ENCODE measurements around the gene TENT4A. TPM values are rescaled to one million over a fixed set of nuclear protein-coding genes. Genes with fewer than 3 reads are reported as not detected.

TENT4A gene
- total RNA-seq, 2 experiments from 2014 or later, result 29.2 to 33.3 TPM

- Mint-ChIP-seq H3K36me3 (ENCODE audit: low read depth) (peaks cover 17% of the 10 kb centered on the region), H3K4me1 (peaks cover 18% of the 10 kb centered on the region), H3K4me3 (peak overlapping the region; percentile 78), H3K27me3 (no peaks in the 10 kb centered on the region), H3K9me3 (ENCODE audit: low read depth) (no peaks in the 10 kb centered on the region), H3K27ac (peak overlapping the region; percentile 95)
- intact Hi-C loops (cut with DNase I, micrococcal nuclease), result loop anchor here (2.0 to 10.0 kb wide), 5 partner anchors 1153 to 1743 kb away; partner anchors contain the start of genes FASTKD3 (in 2 of the 2), MTRR (in 2 of the 2) and ICE1 (in 1 of the 2)
- ChIA-PET CTCF (interaction anchor here (0.6 to 1.1 kb wide), 4 partner anchors 9 to 79 kb away, joined by 3 to 4 read pairs (median 3); partner anchors contain the start of gene NSUN2), POLR2A (no interaction called here)
- ATAC-seq, result no peak
- no peak for DNase-seq
Observed at GRCh38 chr5:6711409-6712141, 1.7 kb upstream of the TENT4A start.

DNA sequence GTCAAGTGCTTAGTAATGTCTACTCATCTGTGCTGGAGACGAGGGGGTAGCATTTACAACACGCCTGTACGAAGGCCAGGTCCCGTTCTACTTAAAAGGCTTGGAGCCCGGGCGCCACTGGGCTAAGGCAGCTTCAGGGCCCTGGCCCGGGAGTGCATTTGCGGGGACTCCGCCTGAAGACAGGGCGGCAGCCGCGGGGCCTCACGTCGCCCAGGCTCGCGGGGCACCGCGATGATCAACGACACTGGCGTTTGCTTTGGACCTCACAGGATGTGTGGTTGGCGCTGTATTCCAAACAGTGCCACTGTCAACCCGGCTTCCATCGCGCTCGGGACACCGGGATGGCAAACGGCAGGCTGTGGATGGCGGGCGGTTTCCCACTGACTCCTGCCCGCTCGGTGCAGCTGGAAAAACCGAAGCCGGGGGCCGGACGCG, 1.1 kb upstream of the TENT4A start:
- Mint-ChIP-seq H3K9me3 (ENCODE audit: low read depth) (no peaks in the 10 kb centered on the region), H3K4me3 (peak overlapping the region; percentile 78), H3K36me3 (ENCODE audit: low read depth) (peaks cover 20% of the 10 kb centered on the region), H3K27ac (peak overlapping the region; percentile 95), H3K4me1 (peaks cover 24% of the 10 kb centered on the region), H3K27me3 (no peaks in the 10 kb centered on the region)
- intact Hi-C loops (cut with DNase I, micrococcal nuclease), result loop anchor here (2.0 to 10.0 kb wide), 5 partner anchors 1153 to 1743 kb away; partner anchors contain the start of genes FASTKD3 (in 2 of the 2), MTRR (in 2 of the 2) and ICE1 (in 1 of the 2)
- peak; percentile 72 for DNase-seq
- peak; percentile 11 for ATAC-seq
- ChIA-PET CTCF (interaction anchor here (0.8 to 1.1 kb wide), 2 partner anchors 16 to 80 kb away, joined by 3 read pairs; partner anchors contain the start of gene NSUN2), POLR2A (no interaction called here)

- peaks cover 20% of the 10 kb centered on the region for H3K36me3 Mint-ChIP-seq (ENCODE audit: low read depth)
- H3K4me1 Mint-ChIP-seq, result peaks cover 30% of the 10 kb centered on the region
- ChIA-PET POLR2A (interaction anchor here (0.6 to 1.0 kb wide), 2 partner anchors 17 to 80 kb away, joined by 3 to 4 read pairs; partner anchors contain the start of gene SRD5A1), CTCF (interaction anchor here (0.6 to 1.1 kb wide), 2 partner anchors 39 to 80 kb away, joined by 3 read pairs; partner anchors contain the start of gene NSUN2)
- H3K27me3 Mint-ChIP-seq, result no peaks in the 10 kb centered on the region
- H3K4me3 Mint-ChIP-seq, result peak overlapping the region; percentile 78
- ATAC-seq (peak; percentile 84), DNase-seq (peak; percentile 98)
- H3K27ac Mint-ChIP-seq, result peak overlapping the region; percentile 95
- intact Hi-C loops (cut with DNase I, micrococcal nuclease), result loop anchor here (1.0 to 10.0 kb wide), 10 partner anchors 25 to 1742 kb away; partner anchors contain the start of genes FASTKD3 (in 2 of the 2), ICE1 (in 2 of the 2), MED10 (in 2 of the 2) and MTRR (in 2 of the 2)
- H3K9me3 Mint-ChIP-seq (ENCODE audit: low read depth), result no peaks in the 10 kb centered on the region
Observed at GRCh38 chr5:6712577-6713273, 507 bp upstream of the TENT4A start.

GRCh38 chr5:6714226-6715041, 1.2 kb downstream of the TENT4A start:
- Mint-ChIP-seq H3K27ac (peak overlapping the region; percentile 85), H3K27me3 (no peaks in the 10 kb centered on the region), H3K36me3 (ENCODE audit: low read depth) (peaks cover 31% of the 10 kb centered on the region), H3K4me3 (peak overlapping the region; percentile 84), H3K9me3 (ENCODE audit: low read depth) (no peaks in the 10 kb centered on the region), H3K4me1 (peaks cover 43% of the 10 kb centered on the region)
- ATAC-seq (no peak), DNase-seq (peak; percentile 57)
- POLR2A ChIA-PET, result no interaction called here
- CTCF ChIA-PET, result no interaction called here
- intact Hi-C loops (cut with DNase I, micrococcal nuclease), result loop anchor here (5.0 to 10.0 kb wide), 4 partner anchors 1150 to 1740 kb away; partner anchors contain the start of genes FASTKD3 (in 2 of the 2), MTRR (in 2 of the 2) and ICE1 (in 1 of the 2)

DNA sequence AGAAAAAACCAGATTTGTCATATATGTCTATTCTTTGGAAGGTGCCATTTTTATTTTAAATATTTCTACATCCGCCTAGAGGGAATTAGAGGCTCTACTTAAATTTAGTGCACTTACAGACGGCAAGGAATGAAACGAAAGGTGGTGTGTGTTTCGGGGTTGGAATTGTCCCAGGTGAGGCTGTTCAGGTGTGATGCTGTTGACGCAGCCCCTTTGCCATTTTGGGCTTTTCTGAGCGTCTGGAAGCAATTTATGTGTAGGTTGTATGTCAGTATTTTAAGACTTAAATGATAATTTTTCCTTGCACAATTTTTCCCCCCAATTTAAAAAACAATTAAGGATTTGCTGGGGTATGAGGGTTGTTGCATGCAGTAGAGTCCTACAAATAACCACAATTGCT, 2.0 kb downstream of the TENT4A start:
- intact Hi-C loops (cut with DNase I, micrococcal nuclease), result loop anchor here (10.0 kb wide), 2 partner anchors 1150 to 1740 kb away; partner anchors contain the start of genes FASTKD3 (in 1 of the 2) and MTRR (in 1 of the 2)
- Mint-ChIP-seq H3K4me3 (peak overlapping the region; percentile 84), H3K27ac (peak overlapping the region; percentile 55), H3K36me3 (ENCODE audit: low read depth) (peaks cover 31% of the 10 kb centered on the region), H3K4me1 (peaks cover 51% of the 10 kb centered on the region), H3K9me3 (ENCODE audit: low read depth) (no peaks in the 10 kb centered on the region), H3K27me3 (no peaks in the 10 kb centered on the region)
- ATAC-seq (no peak), DNase-seq (no peak)
- POLR2A ChIA-PET, result no interaction called here
- CTCF ChIA-PET, result no interaction called here

DNA sequence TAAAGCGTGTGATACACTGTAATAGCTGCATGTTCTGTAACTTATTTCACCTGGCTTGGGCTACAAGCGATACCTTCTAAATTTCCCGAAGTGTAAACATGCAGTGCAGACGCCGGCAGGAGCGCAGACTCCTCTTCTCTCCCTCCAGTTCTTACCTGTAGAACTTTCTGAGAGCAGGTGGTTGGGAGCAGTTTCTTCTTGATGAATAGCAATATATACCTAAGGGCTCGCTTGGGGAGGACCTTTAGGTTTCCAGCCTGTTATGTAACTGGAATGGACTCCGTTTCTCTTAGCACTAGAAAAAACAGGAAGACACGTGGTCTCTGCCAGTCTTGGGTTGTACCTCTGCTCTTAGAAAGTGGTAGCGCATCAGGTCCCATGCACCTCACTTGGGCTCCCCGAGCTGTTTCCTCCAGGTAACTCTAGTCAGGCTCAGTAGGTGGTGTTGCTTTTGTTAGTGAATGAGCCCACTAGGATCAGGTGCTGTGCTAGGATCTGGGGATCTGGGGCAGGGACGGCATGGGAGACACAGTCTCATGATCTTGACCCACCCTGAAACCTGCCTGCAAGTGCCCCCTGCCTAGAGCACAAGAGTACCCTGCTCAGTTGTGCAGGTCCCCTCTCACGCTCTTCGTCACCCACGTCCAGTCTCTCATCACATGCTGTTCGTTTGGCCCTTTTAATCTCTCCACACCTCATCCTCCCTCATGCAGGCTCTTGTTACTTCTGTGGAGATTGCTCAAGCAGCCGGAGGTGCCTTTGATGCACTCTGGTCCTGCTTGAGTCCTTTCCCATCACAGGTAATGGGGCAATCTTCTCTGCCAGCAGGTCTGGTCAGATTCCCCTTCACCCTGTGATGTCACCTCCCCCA, 2.8 kb downstream of the TENT4A start:
- peaks cover 57% of the 10 kb centered on the region for H3K4me1 Mint-ChIP-seq
- intact Hi-C loops (cut with DNase I, micrococcal nuclease), result loop anchor here (2.0 to 10.0 kb wide), 3 partner anchors 15 to 1739 kb away; partner anchors contain the start of genes FASTKD3 (in 1 of the 2) and MTRR (in 1 of the 2)
- DNase-seq, result no peak
- H3K27me3 Mint-ChIP-seq, result no peaks in the 10 kb centered on the region
- POLR2A ChIA-PET, result no interaction called here
- no peaks in the 10 kb centered on the region for H3K9me3 Mint-ChIP-seq (ENCODE audit: low read depth)
- H3K27ac Mint-ChIP-seq, result peak overlapping the region; percentile 8
- no peak for ATAC-seq
- CTCF ChIA-PET, result interaction anchor here (0.6 kb wide), 1 partner anchor 8 kb away, joined by 3 read pairs; no protein-coding TSS in a partner anchor
- H3K4me3 Mint-ChIP-seq, result peak overlapping the region; percentile 84
- H3K36me3 Mint-ChIP-seq (ENCODE audit: low read depth), result peaks cover 31% of the 10 kb centered on the region

GRCh38 chr5:6716629-6717149, 3.5 kb downstream of the TENT4A start:
- ChIA-PET POLR2A (no interaction called here), CTCF (interaction anchor here (0.6 to 1.2 kb wide), 2 partner anchors 9 to 12 kb away, joined by 3 to 6 read pairs; no protein-coding TSS in a partner anchor)
- intact Hi-C loops (cut with DNase I, micrococcal nuclease), result loop anchor here (2.0 to 10.0 kb wide), 3 partner anchors 14 to 1738 kb away; partner anchors contain the start of genes FASTKD3 (in 1 of the 2) and MTRR (in 1 of the 2)
- H3K27me3 Mint-ChIP-seq, result no peaks in the 10 kb centered on the region
- ATAC-seq (no peak), DNase-seq (no peak)
- H3K36me3 Mint-ChIP-seq (ENCODE audit: low read depth), result peaks cover 34% of the 10 kb centered on the region
- no peaks in the 10 kb centered on the region for H3K9me3 Mint-ChIP-seq (ENCODE audit: low read depth)
- H3K27ac Mint-ChIP-seq, result peak overlapping the region; percentile 30
- H3K4me3 Mint-ChIP-seq, result peak overlapping the region; percentile 84
- peaks cover 58% of the 10 kb centered on the region for H3K4me1 Mint-ChIP-seq

- Mint-ChIP-seq H3K4me3 (no peak overlapping the region), H3K27me3 (no peaks in the 10 kb centered on the region), H3K36me3 (ENCODE audit: low read depth) (peaks cover 37% of the 10 kb centered on the region), H3K9me3 (ENCODE audit: low read depth) (no peaks in the 10 kb centered on the region), H3K4me1 (peaks cover 58% of the 10 kb centered on the region), H3K27ac (no peak overlapping the region)
- ATAC-seq (no peak), DNase-seq (no peak)
- intact Hi-C loops (cut with DNase I, micrococcal nuclease), result loop anchor here (2.0 to 10.0 kb wide), 3 partner anchors 14 to 1738 kb away; partner anchors contain the start of genes FASTKD3 (in 1 of the 2) and MTRR (in 1 of the 2)
- POLR2A ChIA-PET, result no interaction called here
- CTCF ChIA-PET, result interaction anchor here (1.2 kb wide), 1 partner anchor 12 kb away, joined by 6 read pairs; no protein-coding TSS in a partner anchor
Observed at GRCh38 chr5:6717247-6717646, 4.0 kb downstream of the TENT4A start.

- ATAC-seq (no peak), DNase-seq (no peak)
- no peaks in the 10 kb centered on the region for H3K9me3 Mint-ChIP-seq (ENCODE audit: low read depth)
- peaks cover 39% of the 10 kb centered on the region for H3K36me3 Mint-ChIP-seq (ENCODE audit: low read depth)
- H3K4me1 Mint-ChIP-seq, result peaks cover 61% of the 10 kb centered on the region
- no peak overlapping the region for H3K4me3 Mint-ChIP-seq
- intact Hi-C loops (cut with DNase I, micrococcal nuclease), result loop anchor here (2.0 to 10.0 kb wide), 3 partner anchors 13 to 1737 kb away; partner anchors contain the start of genes FASTKD3 (in 1 of the 2) and MTRR (in 1 of the 2)
- no peaks in the 10 kb centered on the region for H3K27me3 Mint-ChIP-seq
- ChIA-PET CTCF (interaction anchor here (1.2 kb wide), 1 partner anchor 11 kb away, joined by 6 read pairs; no protein-coding TSS in a partner anchor), POLR2A (no interaction called here)
- H3K27ac Mint-ChIP-seq, result no peak overlapping the region
Observed at GRCh38 chr5:6717687-6718086, 4.5 kb downstream of the TENT4A start.

Data from activated CD4-positive, alpha-beta T cell treated with anti-CD3 and anti-CD28 coated beads for 36 hours (primary cell).